ENCODE results near the gene JAZF1. TPM values are rescaled to one million over a fixed set of nuclear protein-coding genes. Genes with fewer than 3 reads are reported as not detected.

The JAZF1 gene
- polyA plus RNA-seq, 1 experiment: 18.0 TPM

DNA sequence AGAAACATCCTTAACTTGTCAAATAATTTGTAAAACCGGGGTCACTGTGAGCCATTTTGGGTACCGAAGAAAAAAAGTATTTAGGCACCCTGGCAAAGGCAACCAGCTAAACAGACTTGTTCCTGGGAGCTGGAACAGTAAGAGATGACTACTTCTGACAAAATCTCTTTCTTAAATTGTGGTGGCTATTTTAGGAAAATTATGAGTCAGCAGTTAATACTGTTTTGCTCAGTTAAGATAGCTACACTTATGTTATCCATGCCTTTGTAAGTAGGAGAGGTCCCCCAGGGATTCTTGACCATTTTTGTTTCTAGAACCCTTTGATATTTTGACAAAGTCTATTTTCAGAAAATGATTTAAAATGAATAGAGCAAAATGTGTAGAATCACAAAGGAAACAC lies 372.0 kb downstream of the JAZF1 start:
- ChIA-PET CTCF (no interaction called here), POLR2A (no interaction called here)
- Histone ChIP-seq H3K27ac (ENCODE audit: low read depth, low read length) (no peak overlapping the region), H3K4me3 (ENCODE audit: low read depth, low read length) (no peak overlapping the region), H3K9me3 (ENCODE audit: control insufficient read depth, insufficient read depth, low read length) (no peaks in the 10 kb centered on the region), H3K27me3 (ENCODE audit: control insufficient read depth, insufficient read depth, low read length) (no peaks in the 10 kb centered on the region)
- DNase-seq (ENCODE audit: low read depth, low spot score): peak; percentile 21
- TF ChIP-seq, protein P1, sequence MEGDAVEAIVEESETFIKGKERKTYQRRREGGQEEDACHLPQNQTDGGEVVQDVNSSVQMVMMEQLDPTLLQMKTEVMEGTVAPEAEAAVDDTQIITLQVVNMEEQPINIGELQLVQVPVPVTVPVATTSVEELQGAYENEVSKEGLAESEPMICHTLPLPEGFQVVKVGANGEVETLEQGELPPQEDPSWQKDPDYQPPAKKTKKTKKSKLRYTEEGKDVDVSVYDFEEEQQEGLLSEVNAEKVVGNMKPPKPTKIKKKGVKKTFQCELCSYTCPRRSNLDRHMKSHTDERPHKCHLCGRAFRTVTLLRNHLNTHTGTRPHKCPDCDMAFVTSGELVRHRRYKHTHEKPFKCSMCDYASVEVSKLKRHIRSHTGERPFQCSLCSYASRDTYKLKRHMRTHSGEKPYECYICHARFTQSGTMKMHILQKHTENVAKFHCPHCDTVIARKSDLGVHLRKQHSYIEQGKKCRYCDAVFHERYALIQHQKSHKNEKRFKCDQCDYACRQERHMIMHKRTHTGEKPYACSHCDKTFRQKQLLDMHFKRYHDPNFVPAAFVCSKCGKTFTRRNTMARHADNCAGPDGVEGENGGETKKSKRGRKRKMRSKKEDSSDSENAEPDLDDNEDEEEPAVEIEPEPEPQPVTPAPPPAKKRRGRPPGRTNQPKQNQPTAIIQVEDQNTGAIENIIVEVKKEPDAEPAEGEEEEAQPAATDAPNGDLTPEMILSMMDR (IDR thresholded peaks at IDR 0.05; ENCODE audit: low read depth, low read length): no peak

DNA sequence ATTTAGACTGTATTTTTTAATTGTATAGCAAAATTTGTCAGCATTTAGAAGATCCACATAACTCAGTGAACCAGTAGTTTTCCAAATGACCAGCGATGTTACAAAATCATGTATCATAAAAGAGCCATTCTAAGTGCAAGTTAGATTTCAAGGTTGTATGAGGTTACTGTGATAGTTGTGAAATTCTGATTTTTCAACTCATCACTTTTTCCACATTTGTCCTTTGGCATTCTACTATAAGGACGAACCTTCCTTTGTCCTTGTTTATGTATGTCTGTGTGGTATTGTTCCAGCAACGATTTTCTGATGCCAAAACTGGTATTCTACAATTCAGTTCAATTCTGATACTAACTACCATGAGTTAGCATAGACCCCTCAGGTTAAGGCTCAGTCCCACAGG lies 376.5 kb downstream of the JAZF1 start:
- Histone ChIP-seq H3K9me3 (ENCODE audit: control insufficient read depth, insufficient read depth, low read length) (no peaks in the 10 kb centered on the region), H3K27ac (ENCODE audit: low read depth, low read length) (no peak overlapping the region), H3K27me3 (ENCODE audit: control insufficient read depth, insufficient read depth, low read length) (no peaks in the 10 kb centered on the region), H3K4me3 (ENCODE audit: low read depth, low read length) (no peak overlapping the region)
- CTCF ChIA-PET: no interaction called here
- no peak for DNase-seq (ENCODE audit: low read depth, low spot score)
- TF ChIP-seq, protein P1 (IDR thresholded peaks at IDR 0.05; ENCODE audit: low read depth, low read length): no peak
- POLR2A ChIA-PET: no interaction called here

DNA sequence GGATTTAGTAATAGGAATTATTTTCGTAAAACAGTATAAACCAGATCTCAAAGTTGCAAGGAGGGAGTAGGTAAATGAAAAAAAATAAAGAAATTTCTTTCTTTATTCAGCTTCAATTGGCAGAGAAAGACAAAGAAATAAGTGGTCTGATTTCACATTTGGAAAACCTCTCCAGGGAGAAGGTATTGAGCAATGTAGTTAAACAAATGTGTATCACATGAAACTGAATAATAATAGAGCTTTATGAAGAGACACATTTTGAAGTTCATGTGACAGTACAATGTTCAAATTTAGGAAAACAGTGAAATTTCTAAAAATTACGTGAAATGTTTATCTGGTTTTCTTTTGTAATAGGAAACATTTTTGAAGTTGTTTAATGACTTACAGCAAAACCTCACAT lies 377.6 kb downstream of the JAZF1 start:
- no peak overlapping the region for H3K27ac ChIP-seq (ENCODE audit: low read depth, low read length)
- ChIA-PET POLR2A (interaction anchor here (0.7 kb wide), 1 partner anchor 10 kb away, joined by 4 read pairs; no protein-coding TSS in a partner anchor), CTCF (interaction anchor here (0.8 to 1.4 kb wide), 4 partner anchors 10 to 607 kb away, joined by 3 to 4 read pairs (median 4); no protein-coding TSS in a partner anchor)
- TF ChIP-seq, protein P1 (IDR thresholded peaks at IDR 0.05; ENCODE audit: low read depth, low read length): no peak
- DNase-seq (ENCODE audit: low read depth, low spot score): no peak
- H3K9me3 ChIP-seq (ENCODE audit: control insufficient read depth, insufficient read depth, low read length): no peaks in the 10 kb centered on the region
- no peak overlapping the region for H3K4me3 ChIP-seq (ENCODE audit: low read depth, low read length)
- H3K27me3 ChIP-seq (ENCODE audit: control insufficient read depth, insufficient read depth, low read length): no peaks in the 10 kb centered on the region

DNA sequence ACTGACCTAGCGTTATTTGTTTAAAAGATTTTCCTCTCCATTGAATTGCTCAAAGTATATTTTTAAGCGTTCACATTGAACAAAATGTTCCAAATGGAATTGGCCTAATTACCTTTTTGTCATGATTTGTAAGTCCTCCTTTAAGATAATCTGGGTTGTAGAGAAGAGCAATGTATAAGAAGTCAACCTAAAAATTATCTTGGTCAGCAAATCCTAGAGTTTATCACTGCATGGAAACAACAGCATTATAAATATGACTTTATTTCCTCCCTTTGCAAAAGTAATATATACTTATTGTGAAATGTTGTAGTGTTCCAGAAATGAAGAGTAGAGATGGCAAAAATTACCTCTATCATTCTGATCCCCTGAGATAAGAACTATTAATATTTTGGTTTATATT lies 381.4 kb downstream of the JAZF1 start:
- H3K9me3 ChIP-seq (ENCODE audit: control insufficient read depth, insufficient read depth, low read length): no peaks in the 10 kb centered on the region
- no peak overlapping the region for H3K27ac ChIP-seq (ENCODE audit: low read depth, low read length)
- CTCF ChIA-PET: interaction anchor here (0.7 to 2.0 kb wide), 3 partner anchors 54 to 221 kb away, joined by 3 to 5 read pairs (median 4); no protein-coding TSS in a partner anchor
- no peak for DNase-seq (ENCODE audit: low read depth, low spot score)
- H3K27me3 ChIP-seq (ENCODE audit: control insufficient read depth, insufficient read depth, low read length): no peaks in the 10 kb centered on the region
- no peak overlapping the region for H3K4me3 ChIP-seq (ENCODE audit: low read depth, low read length)
- POLR2A ChIA-PET: no interaction called here
- TF ChIP-seq, protein P1 (IDR thresholded peaks at IDR 0.05; ENCODE audit: low read depth, low read length): no peak

DNA sequence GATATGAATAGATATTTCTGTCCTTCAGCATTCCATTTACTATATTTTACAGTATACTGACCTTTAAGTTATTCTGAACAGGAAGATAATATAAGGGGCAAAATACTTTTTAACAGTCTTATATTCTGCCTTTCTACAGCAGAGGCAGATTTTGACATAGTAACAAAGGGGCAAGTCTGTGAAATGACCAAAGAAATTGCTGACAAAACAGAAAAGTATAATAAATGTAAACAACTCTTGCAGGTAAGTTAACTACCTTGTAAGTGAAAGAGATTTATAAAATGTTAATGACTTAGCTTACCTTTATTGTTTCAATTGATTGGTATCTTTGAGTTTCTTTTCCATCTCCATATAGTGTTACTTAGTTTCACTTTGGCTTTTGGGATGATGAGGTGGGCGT lies 384.6 kb downstream of the JAZF1 start:
- H3K4me3 ChIP-seq (ENCODE audit: low read depth, low read length): no peak overlapping the region
- ChIA-PET POLR2A (no interaction called here), CTCF (no interaction called here)
- DNase-seq (ENCODE audit: low read depth, low spot score): no peak
- no peaks in the 10 kb centered on the region for H3K27me3 ChIP-seq (ENCODE audit: control insufficient read depth, insufficient read depth, low read length)
- TF ChIP-seq, protein P1 (IDR thresholded peaks at IDR 0.05; ENCODE audit: low read depth, low read length): no peak
- H3K27ac ChIP-seq (ENCODE audit: low read depth, low read length): no peak overlapping the region
- H3K9me3 ChIP-seq (ENCODE audit: control insufficient read depth, insufficient read depth, low read length): no peaks in the 10 kb centered on the region

Measured in AG04450 (cell line).